AG09309 (cell line): Measurements from ENCODE around the gene VAV2.

Source experiments
- DNase-seq: peaks from one replicate; pipeline ENCODE4 v3.0.0-alpha.2; 2010; ENCODE audit warnings: low read depth
- H3K4me3 ChIP-seq: 2 replicates; pipeline ENCODE4 v1.5.1; 2011; ENCODE audit warnings: mild to moderate bottlenecking, low read depth, low read length, moderate library complexity; ENCODE audit not compliant: control insufficient read depth
- TF ChIP-seq, protein P1 (sequence below): IDR thresholded peaks from 2 replicates; pipeline ENCODE4 v1.5.1; 2011; ENCODE audit warnings: mild to moderate bottlenecking, low read depth, low read length, inconsistent platforms; ENCODE audit not compliant: insufficient read depth, control insufficient read depth; ENCODE audit errors: missing control alignments

VAV2 gene

DNA sequence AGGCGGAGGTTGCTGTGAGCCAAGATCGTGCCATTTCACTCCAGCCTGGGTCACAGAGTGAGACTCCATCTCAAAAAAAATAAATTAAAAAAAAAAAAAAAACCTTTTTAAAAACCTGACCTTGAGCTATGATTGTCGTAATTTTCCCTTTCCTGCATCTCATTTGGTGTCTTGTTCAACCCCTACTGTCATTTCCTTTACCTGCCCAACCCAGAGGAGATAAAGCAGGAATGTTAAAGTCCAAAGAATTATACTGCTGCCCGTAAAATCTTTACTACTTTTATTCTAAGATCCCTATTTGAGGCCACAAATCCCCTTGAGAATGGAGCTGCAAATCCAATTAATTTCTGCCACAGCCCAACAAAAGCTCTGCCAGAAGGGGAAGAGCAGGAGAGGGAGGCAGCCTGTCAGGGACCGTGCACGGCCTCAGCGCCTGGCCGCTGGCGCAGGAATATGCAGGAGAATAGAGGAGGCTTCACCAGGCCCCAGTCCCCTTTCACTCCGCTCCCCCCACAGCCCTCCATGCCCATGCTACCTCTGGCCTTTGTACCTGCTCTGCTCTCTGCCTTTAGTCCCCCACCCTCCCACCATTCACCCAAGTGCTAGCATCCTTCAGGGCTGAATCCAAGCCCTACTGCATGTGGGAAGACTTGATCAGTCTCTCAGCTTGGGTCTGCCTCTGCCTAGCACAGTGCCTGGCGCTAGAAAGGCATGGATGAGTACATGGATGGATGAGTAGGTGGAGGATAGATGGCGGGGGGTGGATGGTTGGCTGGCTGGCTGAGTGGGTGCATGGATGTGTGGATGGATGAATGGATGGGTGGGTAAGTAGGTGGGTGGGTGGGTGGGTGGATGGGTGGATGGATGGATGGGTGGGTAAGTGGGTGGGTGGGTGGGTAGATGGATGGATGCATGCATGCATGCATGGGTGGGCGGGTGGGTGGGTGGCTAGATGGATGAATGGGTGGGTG, 154.2 kb downstream of the VAV2 start:
- DNase-seq: no peak
- TF ChIP-seq, protein P1, sequence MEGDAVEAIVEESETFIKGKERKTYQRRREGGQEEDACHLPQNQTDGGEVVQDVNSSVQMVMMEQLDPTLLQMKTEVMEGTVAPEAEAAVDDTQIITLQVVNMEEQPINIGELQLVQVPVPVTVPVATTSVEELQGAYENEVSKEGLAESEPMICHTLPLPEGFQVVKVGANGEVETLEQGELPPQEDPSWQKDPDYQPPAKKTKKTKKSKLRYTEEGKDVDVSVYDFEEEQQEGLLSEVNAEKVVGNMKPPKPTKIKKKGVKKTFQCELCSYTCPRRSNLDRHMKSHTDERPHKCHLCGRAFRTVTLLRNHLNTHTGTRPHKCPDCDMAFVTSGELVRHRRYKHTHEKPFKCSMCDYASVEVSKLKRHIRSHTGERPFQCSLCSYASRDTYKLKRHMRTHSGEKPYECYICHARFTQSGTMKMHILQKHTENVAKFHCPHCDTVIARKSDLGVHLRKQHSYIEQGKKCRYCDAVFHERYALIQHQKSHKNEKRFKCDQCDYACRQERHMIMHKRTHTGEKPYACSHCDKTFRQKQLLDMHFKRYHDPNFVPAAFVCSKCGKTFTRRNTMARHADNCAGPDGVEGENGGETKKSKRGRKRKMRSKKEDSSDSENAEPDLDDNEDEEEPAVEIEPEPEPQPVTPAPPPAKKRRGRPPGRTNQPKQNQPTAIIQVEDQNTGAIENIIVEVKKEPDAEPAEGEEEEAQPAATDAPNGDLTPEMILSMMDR: no peak
- no peak overlapping the region for H3K4me3 ChIP-seq

DNA sequence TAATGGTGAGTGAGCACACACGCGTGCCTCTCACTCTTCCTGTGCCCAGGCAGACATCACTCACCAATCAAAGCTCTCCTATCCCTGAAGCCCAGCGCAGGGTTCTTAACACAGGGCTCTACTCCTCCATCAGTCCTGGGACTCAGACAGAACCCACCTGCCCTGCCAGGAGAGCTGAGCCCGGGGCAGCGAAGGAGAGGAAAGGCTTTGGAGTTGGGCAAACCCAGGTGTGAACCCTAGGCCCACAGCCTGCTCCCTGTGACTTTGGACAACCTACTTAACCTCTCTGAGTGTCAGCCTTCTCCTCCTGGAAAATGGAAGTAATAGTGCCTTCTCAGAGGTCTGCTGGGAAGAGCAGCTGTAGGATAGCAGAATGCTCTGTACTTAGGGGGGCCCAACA, 155.3 kb downstream of the VAV2 start:
- no peak overlapping the region for H3K4me3 ChIP-seq
- TF ChIP-seq, protein P1: no peak
- DNase-seq: no peak

DNA sequence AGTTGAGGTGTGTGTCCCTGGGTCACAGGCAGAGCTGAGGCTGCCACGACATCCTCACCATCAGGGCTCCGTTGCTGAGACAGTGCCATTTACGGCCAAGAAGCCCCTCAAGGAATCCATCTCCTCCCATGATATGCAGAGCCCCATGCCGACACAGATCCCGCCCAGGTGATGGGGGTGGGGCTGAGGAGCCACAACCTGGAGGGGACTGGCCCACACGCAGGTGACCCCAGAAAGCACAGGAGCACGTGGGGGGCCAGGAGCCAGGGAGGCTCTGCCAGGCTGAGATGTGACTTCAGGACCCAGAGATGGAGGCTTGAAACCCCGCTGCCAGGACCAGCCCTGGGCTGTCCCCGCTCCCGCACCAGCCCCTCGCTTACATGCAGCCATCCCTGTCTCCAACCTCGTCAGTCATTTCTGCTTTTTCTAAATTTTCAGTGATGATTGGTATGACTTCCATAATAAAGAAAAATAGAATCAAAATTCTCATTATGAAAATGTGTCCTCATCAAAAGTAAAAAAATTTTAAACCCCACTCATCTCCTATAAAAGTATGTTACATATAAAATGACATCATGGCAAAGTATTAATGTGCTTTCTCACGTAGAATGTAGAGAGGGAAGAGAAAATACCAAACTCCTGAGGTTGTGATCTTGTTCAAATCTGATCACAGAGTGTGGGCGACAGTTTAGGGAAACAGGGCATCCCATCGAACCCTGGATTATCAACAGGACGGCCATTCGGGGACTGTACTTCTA, 155.9 kb downstream of the VAV2 start:
- no peak overlapping the region for H3K4me3 ChIP-seq
- TF ChIP-seq, protein P1: no peak
- DNase-seq: no peak

DNA sequence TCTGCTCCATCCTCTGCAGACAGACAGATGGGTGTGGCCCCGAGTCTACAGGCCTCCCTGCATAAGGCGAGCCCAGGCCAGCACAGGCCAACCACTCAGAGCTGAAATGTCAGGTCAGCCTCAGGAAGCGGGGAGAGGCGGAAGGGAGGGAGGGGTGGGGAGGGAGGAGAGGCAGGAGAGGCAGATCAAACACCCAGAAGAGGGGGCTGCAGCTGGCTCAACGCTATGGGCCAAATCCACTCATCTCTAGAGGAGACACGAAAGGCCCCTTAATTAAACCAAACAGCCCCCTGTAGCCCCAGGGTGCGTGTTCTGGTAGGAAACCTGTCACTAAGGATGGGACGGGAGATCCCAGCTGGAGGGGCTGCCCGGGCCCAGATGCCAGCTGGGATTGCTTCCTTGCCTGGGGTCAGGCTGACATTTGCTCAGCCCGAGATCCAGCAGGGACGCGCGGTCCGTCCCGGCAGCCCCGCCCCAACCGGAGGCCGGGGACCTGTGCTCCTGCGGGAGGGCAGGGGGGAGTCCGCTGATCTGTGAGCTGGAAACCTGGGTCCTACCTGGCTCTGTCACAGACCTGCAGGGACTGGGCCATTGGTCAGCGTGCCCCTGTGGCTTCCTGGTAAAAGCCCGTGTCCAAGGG, 156.7 kb downstream of the VAV2 start:
- TF ChIP-seq, protein P1: no peak
- no peak for DNase-seq
- H3K4me3 ChIP-seq: no peak overlapping the region

DNA sequence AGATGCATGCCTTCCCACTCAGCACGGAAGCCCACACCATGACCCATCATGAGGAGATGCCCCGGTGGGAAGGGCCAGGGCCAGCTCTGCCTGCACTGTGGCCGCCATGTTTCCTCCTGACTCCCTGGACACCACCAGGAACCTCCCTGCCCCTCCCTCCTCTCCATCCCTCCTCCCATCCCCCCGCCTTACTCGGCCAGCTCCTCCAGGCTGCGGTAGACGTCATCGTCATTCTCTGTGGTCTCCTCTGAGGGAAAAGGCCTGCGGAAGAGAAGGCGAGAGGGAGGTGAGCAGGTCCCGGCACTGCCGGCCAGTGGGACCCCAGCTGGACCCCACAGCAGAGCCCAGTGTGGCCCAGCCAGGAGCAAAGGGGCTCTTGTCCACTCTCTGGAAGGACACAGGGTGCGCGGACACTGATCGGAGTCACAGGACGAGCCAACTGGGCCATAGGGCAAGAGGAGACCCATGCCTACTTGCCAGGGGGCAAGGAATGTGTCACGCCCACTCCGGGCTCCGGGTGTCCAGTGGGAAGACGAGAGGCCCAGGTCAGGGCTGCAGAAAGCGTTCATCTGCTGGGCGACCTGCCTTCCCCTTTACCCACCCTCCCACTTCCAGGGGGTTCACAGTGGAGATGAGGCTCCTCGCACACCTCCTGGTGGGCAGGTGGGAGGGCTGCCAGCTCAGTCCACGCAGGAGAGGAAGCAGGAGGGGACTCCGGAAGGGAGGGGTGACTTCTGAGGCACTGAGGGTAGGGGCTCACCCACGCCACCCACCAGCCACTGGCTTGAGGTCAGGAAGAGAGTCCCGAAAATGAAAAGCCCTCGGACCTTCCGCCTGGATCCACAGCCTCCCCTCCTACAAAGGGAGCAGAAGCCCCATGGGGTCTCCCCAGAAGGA, 157.8 kb downstream of the VAV2 start:
- H3K4me3 ChIP-seq: no peak overlapping the region
- no peak for DNase-seq
- TF ChIP-seq, protein P1: no peak
